ENCODE results near the gene DLG1. TPM values are rescaled to one million over a fixed set of nuclear protein-coding genes. Genes with fewer than 3 reads are reported as not detected.

The DLG1 gene
- total RNA-seq, 1 donor from 2014 or later: 142 TPM

DNA sequence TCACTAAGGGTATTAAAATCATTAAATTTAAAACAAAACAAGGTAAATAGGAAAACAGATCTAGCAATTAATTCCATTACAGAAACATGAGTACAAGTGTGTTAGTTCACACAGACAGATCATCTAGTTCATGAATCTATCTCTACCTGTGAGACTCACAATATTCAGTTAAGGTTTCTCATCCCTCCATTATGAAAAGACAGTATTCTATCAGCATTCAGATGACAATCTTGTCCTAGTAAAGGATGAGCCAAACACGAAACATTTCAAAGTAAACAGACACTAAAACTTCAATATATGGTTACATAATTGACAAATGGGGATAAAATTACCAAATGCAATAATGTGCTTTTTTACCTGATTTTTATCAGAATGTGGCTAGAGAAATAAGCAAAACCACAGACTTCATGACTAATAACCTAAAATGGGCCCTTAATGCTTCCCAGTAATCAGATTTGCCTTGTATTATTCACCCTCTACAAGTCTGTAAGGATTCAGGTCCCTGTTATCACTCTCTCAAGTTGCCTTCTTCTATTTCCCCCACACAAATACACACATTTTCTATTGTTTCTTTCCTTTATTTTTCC lies 126.8 kb downstream of the DLG1 start:
- DNase-seq: no peak

DNA sequence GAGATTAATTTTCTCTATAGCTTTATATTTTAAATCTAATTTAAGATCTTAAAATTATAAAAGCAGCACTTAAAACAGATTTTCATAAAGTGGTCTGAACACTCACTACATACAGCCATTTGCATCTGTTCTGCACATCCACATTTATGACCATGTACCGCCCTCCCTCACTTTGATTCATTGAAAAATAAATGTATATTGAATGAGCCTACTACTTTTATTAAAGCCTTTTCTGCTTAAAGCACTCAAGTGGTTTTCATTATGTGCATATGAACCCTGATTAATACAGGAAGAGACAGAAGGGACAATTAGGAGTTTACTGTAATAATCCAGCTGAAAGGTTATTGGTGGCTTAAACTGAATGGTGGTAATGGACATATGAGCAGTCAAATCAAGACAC lies 129.4 kb downstream of the DLG1 start:
- DNase-seq: no peak

DNA sequence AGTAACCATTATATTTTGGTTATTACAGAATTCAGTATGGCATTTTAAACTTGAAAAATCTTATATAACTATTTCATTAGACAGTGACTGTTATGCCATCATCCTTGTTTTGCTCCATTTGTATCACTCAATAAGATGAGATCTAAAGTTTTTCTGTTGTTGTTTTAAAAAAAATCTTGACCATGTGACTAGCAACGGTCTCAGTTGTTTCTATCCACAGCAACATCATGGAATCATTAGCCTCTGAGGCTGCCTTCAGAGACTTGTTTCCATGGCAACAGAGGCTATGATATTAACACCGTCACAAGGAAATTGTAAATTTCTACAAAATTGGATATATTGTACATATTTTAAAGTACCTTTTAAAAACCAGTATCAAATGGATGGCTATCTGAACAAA lies 129.8 kb downstream of the DLG1 start:
- DNase-seq: no peak

GRCh38 chr3:197168063-197168462 lies 130.3 kb downstream of the DLG1 start:
- no peak for DNase-seq

DNA sequence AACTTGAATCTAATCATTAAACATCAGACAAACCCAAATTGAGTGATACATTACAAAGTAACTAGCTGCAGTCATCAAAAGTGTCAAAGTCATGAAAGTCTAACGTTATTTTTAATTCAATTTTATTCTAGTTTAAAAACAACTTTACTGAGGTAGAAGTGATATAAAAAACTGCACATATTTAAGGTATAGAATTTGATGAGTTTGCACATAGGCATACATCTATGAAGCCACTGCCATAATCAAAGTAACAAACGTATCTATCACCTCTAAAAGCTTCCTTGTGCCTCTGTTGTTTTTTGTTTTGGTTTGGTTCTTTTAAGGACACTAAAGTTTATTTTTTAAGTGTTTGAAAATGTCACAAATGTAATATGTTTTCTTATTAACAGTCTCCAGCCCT lies 130.9 kb downstream of the DLG1 start:
- DNase-seq: no peak

GRCh38 chr3:197165890-197166289 lies 132.5 kb downstream of the DLG1 start:
- DNase-seq: no peak

- no peak for DNase-seq
These were observed 143.4 kb downstream of the DLG1 start for GRCh38 chr3:197155046-197155445.

- DNase-seq: no peak
These were observed 146.8 kb downstream of the DLG1 start for GRCh38 chr3:197151580-197151979.

DNA sequence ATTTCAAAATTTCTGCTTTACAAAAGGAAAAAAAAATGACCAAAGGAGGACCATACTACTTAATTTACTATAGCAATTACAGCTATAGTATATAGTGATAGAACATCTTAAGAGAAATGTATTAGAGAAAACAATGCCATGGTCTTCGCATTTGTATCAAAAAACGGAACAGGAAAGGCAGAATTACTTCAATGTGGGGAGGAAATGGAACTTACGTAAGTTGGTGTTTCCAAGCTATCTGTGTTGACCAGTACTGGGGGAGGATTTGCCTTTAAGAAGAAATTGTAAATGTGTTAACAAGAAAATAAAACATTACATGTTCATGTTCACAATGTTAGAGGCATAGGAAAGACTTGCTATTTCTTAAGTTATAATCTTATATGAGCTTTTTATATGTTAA lies 148.9 kb downstream of the DLG1 start:
- no peak for DNase-seq

DNA sequence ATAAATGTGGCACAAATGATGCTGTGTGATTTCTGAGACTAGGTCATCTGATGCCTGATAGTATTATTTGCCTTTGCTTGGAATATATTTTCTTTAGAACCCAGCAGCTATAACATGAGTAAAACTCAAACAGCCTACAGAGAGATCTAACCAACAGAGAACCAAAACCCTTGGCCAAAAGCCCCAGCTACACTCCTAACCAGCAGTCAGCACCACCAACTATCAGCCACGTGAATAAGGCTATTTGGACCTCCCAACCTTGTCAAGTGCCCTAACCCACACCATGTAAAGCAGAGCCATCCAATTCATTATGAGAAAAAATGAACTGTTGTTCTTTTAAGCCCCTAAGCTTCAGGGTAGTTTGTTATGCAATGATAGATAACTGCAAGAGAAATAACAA lies 154.2 kb downstream of the DLG1 start:
- no peak for DNase-seq

DNA sequence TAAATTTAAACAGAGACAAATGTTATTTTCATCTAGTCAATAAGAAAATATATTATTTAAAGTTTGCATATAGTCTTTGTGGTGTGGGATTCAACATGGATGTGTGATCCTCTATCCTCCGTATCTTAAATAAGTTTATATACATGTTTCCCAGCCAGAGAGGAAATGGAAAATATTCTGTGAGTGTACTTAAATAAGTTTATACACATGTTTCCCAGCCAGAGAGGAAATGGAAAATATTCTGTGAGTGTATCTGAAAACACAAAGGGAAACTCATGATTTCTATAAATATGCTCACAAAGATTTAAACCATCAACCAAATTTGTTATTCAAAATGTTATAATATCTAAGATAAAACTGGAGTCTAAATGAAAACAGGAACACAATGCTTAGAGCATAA lies 158.8 kb downstream of the DLG1 start:
- no peak for DNase-seq

GRCh38 chr3:197137751-197138150 lies 160.7 kb downstream of the DLG1 start:
- DNase-seq: no peak

DNA sequence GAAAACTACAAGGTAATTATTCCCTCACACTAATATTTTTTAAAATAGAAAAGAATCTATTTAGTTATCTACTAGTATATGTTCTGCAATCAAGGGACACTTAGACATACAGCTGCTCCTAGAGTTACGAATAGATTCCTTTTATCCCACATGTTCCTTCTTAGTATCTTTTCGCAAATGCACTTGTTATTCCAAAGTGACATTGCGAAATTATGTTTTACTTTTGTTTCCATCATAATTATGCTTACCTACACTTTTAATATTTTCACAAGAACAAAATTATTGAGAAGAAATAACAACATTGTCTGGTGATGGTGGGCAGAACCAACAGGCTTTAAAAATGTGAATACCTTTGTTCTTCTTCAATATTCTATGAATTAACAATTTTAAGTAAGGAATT lies 161.7 kb downstream of the DLG1 start:
- no peak for DNase-seq

DNA sequence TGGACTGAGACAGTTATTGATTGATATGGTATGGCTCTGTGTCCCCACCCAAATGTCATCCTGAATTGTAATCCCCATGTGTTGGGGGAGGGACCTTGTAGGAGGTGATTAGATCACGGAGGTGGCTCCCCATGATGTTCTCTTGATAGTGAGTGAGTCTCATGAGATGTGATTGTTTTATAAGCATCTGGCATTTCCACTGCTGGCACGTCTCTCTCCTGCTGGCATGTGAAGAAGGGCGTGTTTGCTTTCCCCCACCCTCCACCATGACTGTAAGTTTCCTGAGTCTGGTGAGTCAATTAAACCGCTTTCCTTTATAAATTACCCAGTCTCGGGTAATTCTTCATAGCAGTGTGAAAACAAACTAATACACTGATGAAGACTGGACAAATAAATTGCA lies 163.2 kb downstream of the DLG1 start:
- DNase-seq: no peak

DNA sequence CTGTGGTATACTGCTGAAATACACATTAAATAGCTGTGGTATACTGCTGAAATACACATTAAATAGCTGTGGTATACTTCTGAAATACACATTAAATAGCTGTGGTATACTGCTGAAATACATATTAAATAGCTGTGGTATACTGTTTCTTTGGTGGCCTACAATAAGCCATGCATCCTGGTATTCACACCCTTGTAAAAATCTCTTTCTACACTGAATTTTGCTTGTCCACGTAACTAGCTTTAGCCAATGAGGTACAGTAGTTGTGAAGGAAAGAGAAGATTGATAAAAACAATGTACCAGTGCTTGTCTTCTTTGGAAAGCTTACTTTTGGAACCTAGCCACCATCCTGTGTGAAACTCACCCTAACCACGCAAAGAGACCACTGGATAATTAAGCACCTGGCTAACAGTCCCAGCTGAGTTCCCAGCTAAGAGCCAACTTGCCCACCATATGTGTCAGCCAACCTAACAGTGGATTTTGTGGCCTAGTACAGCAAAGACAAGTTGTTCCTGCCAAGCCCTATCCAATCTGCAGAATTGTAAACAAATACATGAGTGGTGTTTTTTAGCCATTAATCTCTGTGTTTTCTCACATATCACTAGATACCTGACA lies 165.4 kb downstream of the DLG1 start:
- no peak for DNase-seq

DNA sequence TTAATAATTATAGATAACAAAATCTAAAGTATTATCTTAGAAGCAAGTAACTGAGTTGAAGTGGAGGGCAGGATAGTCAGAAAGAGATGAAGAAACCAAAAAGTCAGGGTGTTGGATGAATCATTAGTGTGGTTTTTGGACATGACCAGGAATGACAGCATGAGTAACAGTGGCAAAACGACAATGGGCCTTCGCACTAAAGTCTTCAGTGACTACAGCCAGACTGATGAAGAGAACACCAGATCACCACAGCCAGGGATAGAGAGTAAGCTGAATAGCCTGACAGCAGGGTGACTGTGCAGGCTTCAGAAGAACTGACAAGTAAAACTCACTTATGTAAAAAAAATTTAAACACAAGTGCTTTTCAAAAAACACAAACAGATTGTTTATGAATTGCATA lies 172.8 kb downstream of the DLG1 start:
- no peak for DNase-seq

DNA sequence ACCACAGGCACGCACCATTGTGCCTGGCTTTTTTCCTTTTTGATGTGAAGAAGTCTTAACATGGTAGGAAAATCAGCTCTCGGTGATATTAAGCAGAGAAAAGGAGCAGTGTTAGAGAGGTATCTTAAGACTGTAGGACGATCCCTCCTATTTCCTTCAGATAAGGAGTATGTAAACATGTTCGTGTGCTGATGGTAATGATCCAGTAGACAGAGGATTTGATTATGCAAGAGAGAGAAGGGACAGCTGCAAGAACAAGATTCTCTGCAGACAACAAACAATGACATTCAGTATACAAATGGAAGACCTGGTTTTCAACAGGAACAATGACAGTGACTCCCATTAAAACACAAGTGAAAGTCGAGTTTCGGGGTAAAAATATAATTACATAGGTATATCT lies 173.7 kb downstream of the DLG1 start:
- DNase-seq: no peak

DNA sequence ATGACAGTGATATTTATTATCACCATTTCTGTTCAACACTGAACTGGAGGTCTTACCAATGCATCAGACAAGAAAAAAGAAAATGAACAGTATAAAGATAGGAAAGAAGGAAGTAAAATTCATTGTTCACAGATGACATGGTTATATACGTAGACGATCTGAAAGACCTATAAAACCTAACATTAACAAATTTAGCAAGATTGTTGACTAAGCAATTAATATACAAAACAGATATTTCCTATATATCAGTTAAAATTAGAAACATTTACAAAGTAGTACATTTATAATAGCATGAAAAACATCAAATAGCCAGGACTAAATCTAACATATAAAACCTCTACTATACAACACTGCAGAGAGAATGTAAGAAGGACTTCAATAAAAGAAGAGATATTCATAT lies 176.0 kb downstream of the DLG1 start:
- DNase-seq: no peak

GRCh38 chr3:197117114-197117513 lies 181.3 kb downstream of the DLG1 start:
- no peak for DNase-seq

DNA sequence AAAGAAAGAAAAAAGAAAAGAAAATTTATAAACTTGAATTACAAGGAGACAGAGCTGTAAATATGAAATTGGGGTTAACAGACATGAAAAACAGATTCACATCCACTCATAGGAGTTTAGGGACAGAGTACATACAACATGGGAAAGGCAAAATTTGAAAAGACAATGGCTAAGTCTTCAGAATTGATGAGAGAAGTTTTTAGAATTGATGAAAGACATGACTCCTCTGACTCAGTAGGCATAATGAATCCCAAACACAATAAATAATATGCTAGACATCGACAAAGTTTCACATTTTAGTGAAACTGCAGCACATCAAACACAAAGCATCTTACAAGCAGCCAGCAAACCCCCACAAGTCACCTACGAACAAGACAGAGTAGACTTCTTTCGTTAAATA lies 184.4 kb downstream of the DLG1 start:
- DNase-seq: no peak

- no peak for DNase-seq
These were observed 186.7 kb downstream of the DLG1 start for GRCh38 chr3:197111685-197112084.

DNA sequence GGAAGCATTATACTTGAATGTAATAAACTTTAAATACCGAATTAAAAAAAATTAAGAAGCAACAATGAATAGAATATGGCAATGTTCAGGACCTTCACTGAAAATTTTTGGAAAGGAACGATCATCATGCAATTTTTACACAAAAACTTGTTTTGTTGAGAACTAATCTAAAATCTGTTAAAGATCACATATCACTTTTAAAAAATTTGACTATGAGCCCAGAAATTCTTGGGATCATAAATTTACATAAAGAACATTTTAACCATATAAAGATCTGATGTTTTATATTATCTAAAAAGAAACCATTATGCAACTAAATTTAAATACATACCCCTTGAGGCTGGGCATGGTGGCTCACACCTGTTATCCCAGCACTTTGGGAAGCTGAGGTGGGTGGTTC lies 192.6 kb downstream of the DLG1 start:
- no peak for DNase-seq

DNA sequence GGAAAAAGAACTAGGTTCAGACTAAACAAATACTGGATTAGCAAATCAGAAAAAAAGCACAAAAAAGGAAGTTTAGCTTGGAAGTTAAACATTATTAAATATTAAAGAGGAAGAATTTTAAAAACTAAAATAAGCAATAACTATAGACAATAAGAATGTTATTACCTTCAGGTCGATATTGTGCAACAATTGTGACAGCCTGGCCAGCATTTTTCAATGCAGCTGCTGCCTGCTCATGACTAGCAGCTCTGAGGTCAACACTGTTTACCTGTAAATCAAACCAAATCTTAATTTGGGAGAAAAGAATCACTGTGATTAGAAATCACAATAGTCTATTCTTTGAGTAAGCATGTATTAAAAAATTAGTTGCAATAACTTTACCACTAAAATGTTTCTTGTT lies 193.7 kb downstream of the DLG1 start:
- no peak for DNase-seq

DNA sequence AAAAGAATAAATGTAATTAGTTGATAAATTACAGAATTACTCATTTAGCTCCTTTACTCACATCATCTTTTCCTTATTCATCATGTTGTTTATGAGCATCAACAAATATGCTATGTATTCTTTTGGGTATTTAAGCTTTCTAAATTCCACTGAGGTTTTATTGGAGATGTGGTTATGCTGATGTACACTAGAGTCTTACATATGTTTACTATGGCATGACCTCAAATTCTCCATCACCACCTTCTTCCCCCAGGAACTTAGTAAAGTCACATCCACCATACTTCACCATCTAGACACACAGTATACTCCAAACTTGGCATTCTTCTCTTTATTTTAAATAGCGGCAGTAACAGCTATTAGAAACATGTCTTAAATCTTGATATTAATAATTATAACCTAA lies 194.6 kb downstream of the DLG1 start:
- no peak for DNase-seq

DNA sequence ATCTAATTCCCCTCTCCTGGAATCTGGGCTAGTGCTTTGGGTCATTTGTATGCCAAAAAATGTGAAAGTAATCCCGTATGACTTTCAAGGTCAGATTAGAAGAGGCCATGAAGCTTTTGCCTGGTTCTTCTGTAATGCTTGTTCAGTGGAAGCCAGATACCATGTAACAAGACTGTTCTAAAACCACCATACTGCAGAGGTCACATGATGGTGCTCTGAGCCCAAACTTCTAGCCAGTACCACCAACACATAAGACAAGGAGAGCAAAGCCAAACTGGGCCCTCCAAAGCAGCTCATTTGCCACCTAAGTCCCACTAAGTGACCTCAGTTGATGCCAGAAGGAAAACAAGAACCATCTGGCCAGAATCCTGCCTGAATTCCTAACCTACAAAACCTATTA lies 204.5 kb downstream of the DLG1 start:
- no peak for DNase-seq
